ENCODE measurements around the gene ADD3.

DNA sequence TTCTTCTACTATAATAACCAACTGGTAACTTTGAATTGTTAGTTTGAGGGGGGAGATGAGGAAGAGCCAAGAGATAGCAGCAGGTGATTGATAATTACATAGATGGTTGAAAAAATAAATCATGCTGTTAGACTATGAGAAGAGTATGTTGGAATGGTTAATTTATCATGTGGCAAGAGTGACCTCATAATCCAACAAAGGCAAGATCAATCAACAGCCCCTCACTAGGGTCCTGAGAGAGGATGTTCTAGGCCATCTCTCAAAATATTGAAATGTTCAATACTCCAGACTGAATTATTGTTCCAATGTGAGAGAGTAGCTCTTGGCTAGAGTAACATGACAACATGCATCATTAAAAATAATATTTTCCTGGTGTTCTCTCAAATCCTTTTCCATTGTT, 67.9 kb downstream of the ADD3 start:
- no peak for TF ChIP-seq CTCF (IDR thresholded peaks at IDR 0.05)
- TF ChIP-seq POLR2A (IDR thresholded peaks at IDR 0.05), result no peak

Measured in heart left ventricle (tissue), 13 donors.